Measurements from ENCODE around the gene NOTCH3.

DNA sequence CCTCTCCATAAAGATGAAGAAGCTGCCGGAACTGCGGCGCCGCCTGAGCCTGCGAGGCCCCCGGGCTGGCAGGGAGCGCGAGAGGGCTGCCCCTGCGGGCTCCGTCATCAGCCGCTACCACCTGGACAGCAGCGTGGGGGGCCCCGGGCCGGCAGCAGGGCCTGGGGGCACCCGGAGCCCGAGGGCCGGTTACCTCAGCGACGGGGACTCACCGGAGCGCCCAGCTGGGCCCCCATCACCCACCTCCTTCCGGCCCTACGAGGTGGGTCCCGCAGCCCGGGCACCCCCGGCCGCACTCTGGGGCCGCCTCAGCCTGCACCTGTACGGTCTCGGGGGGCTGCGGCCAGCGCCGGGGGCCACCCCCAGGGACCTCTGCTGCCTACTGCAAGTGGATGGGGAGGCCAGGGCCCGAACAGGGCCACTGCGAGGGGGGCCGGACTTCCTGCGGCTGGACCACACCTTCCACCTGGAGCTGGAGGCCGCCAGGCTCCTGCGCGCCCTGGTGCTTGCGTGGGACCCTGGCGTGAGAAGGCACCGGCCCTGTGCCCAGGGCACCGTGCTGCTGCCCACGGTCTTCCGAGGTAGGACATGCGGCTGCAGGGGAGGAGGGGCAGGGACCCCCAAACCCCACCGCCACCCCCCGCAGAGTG lies 90.9 kb downstream of the NOTCH3 start:
- TF ChIP-seq POLR2AphosphoS5 (IDR thresholded peaks at IDR 0.05; ENCODE audit: low read depth, low read length) (no peak), SPI1 (IDR thresholded peaks at IDR 0.05; ENCODE audit: low read depth, low read length) (no peak), POLR2A (IDR thresholded peaks at IDR 0.05; ENCODE audit: low read depth, low read length) (no peak), TAF1 (IDR thresholded peaks at IDR 0.05; ENCODE audit: low read depth, low read length) (no peak), POU2F2 (IDR thresholded peaks at IDR 0.05; ENCODE audit: low read depth, low read length) (no peak)

All from GM12891 (cell line).